GM19468 (cell line): ENCODE results near the gene EBP.
"Not testable (repeated sequence)": the region's sequence is repeated elsewhere in the genome, so short reads cannot be mapped to it uniquely, and the experiment has no call there.

Experiments
- ATAC-seq: cut with Tn5 transposase; IDR thresholded peaks from one replicate; pipeline ENCODE4 v1.9.1; 2021; ENCODE audit warnings: mild to moderate bottlenecking, moderate library complexity, moderate number of reproducible peaks; ENCODE audit not compliant: unreplicated experiment; ENCODE audit errors: extremely low read depth

The EBP gene

DNA sequence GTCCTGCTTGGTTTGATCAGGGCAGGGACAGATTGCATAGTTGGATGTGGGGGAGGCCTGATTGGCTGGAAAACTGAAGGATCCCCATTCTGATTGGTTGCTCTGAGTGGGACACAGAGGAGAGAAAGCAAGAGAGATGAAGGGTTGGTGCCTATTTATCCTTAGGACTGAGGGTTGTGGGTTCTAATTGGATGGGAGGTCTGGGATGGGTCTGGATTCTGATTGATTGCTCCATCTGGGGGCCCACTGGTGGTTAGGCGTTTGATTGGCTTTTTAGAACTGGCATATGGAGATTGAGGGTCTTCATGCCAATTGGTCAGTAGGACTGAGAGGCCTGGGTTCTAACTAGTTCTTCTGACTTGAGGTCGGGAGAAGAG lies 644 bp upstream of the EBP start:
- ATAC-seq: no peak

GRCh38 chrX:48522291-48522690 lies 683 bp downstream of the EBP start:
- no peak for ATAC-seq

- ATAC-seq: no peak
Measured at GRCh38 chrX:48523682-48524081, 2.1 kb downstream of the EBP start.

DNA sequence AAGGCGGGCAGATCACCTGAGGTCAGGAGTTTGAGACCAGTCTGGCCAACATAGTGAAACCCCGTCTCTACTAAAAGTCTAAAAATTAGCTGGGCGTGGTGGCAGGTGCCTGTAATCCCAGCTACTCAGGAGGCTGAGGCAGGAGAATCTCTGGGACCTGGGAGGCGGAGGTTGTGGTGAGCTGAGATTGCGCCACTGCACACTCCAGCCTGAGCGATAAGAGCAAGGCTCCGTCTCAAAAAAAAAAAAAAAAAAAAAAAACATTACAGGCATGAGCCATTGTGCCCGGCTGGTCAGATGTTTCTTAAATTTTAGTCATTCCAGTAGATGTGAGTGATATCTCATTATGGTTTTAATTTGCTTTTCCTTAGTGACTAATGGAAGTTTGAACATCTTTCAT lies 4.2 kb downstream of the EBP start:
- not testable (repeated sequence) for ATAC-seq

DNA sequence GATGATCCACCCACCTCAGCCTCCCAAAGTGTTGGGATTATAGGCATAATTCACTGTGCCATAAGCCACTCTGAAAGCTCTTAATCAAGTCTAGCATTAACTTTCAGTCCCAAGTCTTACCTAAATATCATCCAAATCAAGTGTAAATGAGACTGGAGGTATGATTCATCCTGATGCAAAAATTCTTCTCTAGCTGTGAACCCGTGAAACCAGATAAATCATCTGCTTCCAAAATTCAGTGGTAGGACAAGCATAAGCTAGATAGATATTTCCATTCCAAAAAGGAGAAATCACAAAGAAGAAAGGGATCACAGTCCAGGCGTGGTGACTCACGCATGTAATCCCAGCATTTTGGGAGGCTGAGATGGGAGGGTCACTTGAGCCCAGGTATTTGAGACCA lies 9.1 kb downstream of the EBP start:
- ATAC-seq: no peak

- ATAC-seq: no peak
Measured at GRCh38 chrX:48531358-48531959, 9.9 kb downstream of the EBP start.

- no peak for ATAC-seq
Measured at GRCh38 chrX:48532161-48532560, 10.6 kb downstream of the EBP start.

DNA sequence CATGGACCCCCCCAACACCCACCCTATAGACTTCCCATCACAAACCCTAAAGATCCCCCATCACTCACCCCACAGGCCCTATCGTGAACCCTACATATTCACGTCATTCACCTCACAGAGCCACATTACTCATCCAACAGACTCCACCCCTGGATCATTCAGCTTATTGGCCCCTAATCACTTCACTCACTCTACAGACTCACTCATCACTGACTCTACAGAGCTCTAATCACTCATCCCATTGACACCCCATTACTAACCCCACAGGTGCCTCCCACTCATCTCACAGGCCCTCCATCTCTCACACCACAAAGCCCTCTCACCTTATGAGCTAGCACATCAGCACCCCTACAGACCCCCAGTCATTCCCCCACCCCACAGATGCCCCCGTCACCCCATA lies 11.6 kb downstream of the EBP start:
- ATAC-seq: no peak

GRCh38 chrX:48538641-48539344 lies 17.2 kb downstream of the EBP start:
- ATAC-seq: no peak

GRCh38 chrX:48539345-48540027 lies 17.9 kb downstream of the EBP start, which contains the start of gene TBC1D25:
Gene TBC1D25, plus strand, starts transcription at chrX:48539714. Its CDS starts 84 bp downstream, at chrX:48539798.
- peak; percentile 47 for ATAC-seq

- no peak for ATAC-seq
Measured at GRCh38 chrX:48540028-48540375, 18.4 kb downstream of the EBP start.

- no peak for ATAC-seq
Measured at GRCh38 chrX:48540480-48540879, 18.9 kb downstream of the EBP start.

DNA sequence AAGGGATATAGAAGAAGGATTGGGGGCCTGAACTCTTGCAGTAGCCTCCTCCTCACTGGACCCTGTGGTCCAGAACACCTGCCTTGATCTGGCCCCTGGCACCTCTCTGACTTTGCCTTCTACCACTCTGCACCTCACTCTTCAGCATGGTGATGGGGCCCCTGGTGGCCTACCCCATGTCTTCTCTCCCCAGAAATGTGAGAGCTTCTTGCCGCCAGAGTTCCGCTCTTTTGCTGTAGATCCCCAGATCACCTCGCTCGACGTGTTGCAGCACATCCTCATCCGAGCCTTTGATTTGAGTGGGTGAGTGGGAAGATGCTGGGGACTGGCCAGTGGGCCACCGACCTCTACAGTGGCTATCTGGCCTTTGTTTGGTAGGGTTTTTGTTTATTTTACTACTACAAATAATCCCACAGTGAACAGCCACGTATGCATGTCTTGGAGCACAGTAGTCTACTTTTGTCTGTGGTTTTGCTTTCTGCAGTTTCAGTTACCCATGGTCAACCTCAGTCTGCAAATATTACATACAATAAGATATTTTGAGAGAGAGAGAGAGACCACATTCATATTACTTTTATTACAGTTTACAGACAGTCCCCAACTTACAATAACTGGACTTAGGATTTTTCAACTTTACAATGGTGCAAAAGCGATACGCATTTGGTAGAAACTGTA lies 19.7 kb downstream of the EBP start:
- no peak for ATAC-seq

GRCh38 chrX:48548871-48549270 lies 27.3 kb downstream of the EBP start:
- ATAC-seq: no peak

DNA sequence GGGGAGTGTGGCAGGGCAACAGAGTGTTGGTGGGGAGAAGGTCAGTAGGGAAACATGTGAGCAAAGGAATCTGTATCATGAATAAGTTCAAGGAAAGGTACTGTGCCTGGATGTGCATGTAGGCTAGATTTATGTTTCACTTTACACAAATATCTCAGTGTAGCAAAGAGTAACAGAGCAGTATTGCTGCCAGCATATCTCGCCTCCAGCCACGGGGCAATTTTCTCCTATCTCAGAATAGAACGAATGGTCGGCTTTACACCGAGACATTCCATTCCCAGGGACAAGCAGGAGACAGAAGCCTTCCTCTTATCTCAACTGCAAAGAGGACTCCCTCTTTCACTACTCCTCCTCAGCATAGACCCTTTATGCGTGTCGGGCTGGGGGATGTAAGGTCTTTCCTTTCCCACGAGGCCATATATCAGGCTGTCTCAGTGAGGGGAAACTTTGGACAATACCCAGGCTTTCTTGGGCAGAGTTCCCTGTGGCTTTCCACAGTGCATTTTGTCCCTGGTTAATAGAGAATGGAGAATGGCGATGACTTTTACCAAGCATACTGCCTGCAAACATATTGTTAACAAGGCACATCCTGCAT lies 34.2 kb downstream of the EBP start:
- not testable (repeated sequence) for ATAC-seq

DNA sequence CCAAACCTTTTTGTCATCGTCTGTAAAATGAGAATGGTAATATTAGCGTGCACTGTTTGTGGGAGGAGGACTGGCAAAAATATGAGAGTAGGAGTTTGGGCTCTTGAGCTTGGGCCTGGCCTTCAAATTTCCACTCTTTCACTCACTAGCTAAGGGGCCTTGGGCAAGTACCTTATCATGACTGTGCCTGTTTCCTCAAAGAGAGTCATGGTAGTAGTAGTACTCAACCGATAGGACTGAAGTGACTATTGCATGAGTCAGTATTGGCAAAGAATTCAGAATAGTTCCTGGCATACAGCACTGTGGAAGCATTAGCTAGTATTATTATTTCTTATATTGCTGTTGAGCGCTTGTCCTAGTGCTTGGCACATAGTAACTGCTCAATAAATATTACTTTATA lies 36.7 kb downstream of the EBP start:
- ATAC-seq: no peak

DNA sequence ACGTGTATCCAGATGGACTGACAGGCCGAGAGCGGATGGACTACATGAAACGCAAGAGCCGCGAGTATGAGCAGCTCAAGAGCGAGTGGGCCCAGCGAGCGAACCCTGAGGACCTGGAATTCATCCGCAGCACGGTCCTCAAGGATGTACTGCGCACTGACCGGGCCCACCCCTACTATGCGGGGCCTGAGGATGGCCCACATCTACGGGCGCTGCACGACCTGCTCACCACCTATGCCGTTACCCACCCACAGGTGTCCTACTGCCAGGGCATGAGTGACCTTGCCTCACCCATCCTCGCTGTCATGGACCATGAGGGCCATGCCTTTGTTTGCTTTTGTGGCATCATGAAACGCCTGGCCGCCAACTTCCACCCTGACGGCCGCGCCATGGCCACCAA lies 38.0 kb downstream of the EBP start:
- no peak for ATAC-seq

DNA sequence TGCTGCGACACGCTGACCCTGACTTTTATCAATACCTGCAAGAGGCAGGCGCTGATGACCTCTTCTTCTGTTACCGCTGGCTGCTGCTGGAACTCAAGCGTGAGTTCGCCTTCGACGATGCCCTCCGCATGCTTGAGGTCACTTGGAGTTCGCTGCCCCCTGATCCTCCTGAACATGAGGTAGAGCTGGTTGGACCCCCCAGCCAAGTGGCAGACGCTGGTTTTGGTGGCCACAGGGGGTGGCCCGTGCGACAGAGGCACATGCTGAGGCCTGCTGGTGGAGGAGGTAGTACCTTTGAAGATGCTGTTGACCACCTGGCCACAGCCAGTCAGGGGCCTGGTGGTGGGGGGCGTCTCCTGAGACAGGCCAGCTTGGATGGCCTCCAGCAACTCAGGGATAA lies 38.4 kb downstream of the EBP start:
- ATAC-seq: no peak

DNA sequence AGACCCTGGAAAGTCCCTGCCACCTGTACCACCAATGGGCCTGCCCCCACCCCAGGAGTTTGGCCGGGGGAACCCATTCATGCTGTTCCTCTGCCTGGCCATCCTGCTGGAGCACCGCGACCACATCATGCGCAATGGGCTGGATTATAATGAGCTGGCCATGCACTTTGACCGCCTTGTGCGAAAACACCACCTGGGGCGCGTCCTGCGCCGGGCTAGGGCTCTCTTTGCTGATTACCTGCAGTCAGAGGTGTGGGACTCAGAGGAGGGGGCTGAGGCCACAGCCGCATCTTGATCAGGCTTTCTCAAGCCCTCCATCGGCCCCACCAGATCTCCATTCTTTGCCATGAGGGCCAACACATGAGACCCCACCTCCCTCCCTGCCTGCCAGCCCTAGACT lies 39.1 kb downstream of the EBP start:
- no peak for ATAC-seq

DNA sequence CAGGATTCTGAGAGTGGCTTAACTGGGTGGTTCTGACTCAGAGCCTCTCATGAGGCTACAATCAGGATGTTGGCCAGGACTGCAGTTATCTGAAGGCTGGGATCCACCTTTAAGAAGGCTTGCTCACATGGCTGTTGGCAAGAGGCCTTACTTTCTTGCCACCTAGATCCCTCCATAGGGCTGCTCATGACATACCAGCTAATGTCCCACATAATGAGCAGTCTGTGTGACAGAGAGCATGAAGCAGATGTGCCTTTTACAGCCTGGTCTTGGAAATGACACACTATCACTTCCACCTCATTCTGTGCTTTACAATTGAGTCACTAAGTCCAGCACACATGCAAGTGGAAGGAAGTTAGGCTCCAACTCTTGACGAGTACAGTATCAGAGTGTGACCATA lies 48.4 kb downstream of the EBP start:
- ATAC-seq: no peak
